Activated naive CD8-positive, alpha-beta T cell treated with anti-CD3 and anti-CD28 coated beads for 36 hours (primary cell): ENCODE data around the gene HSPA1A. TPM values are rescaled to one million over a fixed set of nuclear protein-coding genes. Genes with fewer than 3 reads are reported as not detected.
A peak's percentile ranks its signal among the peaks of the same experiment; 100 is the strongest.
"Not testable (repeated sequence)": the region's sequence is repeated elsewhere in the genome, so short reads cannot be mapped to it uniquely, and the experiment has no call there.

Experiments
- DNase-seq: peaks from one replicate; pipeline ENCODE4 v3.0.0; 2021
- H3K27ac Mint-ChIP-seq: one replicate; pipeline ENCODE4 v1.8.0; 2022; ENCODE audit warnings: mild to moderate bottlenecking, moderate library complexity, mixed read lengths
- H3K27me3 Mint-ChIP-seq: one replicate; pipeline ENCODE4 v1.8.0; 2022; ENCODE audit warnings: mild to moderate bottlenecking, mixed read lengths
- H3K36me3 Mint-ChIP-seq: one replicate; pipeline ENCODE4 v1.8.0; 2021; ENCODE audit warnings: mild to moderate bottlenecking, mixed read lengths
- H3K4me1 Mint-ChIP-seq: one replicate; pipeline ENCODE4 v1.8.0; 2021; ENCODE audit warnings: mixed read lengths
- H3K4me3 Mint-ChIP-seq: one replicate; pipeline ENCODE4 v1.8.0; 2022; ENCODE audit warnings: mild to moderate bottlenecking, moderate library complexity, mixed read lengths
- H3K9me3 Mint-ChIP-seq: one replicate; pipeline ENCODE4 v1.8.0; 2022; ENCODE audit warnings: mixed read lengths
- total RNA-seq, 2 experiments: library from RNA; stranded (reverse); gene quantifications; one replicate each; pipeline ENCODE4 v1.2.3, GENCODE V29; 2021

The HSPA1A gene
- total RNA-seq, 2 experiments from 2014 or later, result 24.3 to 24.8 TPM

GRCh38 chr6:31851980-31852718 is 36.8 kb downstream of the HSPA1A start:
- not testable (repeated sequence) for H3K27ac Mint-ChIP-seq, H3K9me3 Mint-ChIP-seq, H3K4me3 Mint-ChIP-seq, DNase-seq, H3K27me3 Mint-ChIP-seq, H3K36me3 Mint-ChIP-seq, H3K4me1 Mint-ChIP-seq

- DNase-seq, H3K9me3 Mint-ChIP-seq, H3K27ac Mint-ChIP-seq, H3K36me3 Mint-ChIP-seq, H3K4me1 Mint-ChIP-seq, H3K27me3 Mint-ChIP-seq, H3K4me3 Mint-ChIP-seq: not testable (repeated sequence)
Measured at GRCh38 chr6:31857774-31858173, 42.4 kb downstream of the HSPA1A start.

GRCh38 chr6:31858707-31859106 is 43.4 kb downstream of the HSPA1A start:
- Mint-ChIP-seq H3K4me3 (no peak overlapping the region), H3K36me3 (peaks cover 7% of the 10 kb centered on the region), H3K9me3 (no peaks in the 10 kb centered on the region), H3K27ac (no peak overlapping the region), H3K4me1 (peaks cover 15% of the 10 kb centered on the region), H3K27me3 (no peaks in the 10 kb centered on the region)
- no peak for DNase-seq

- H3K9me3 Mint-ChIP-seq, result no peaks in the 10 kb centered on the region
- H3K27ac Mint-ChIP-seq, result no peak overlapping the region
- H3K4me1 Mint-ChIP-seq, result peaks cover 20% of the 10 kb centered on the region
- H3K27me3 Mint-ChIP-seq, result no peaks in the 10 kb centered on the region
- H3K36me3 Mint-ChIP-seq, result peaks cover 7% of the 10 kb centered on the region
- no peak overlapping the region for H3K4me3 Mint-ChIP-seq
- DNase-seq, result no peak
Measured at GRCh38 chr6:31859923-31860322, 44.6 kb downstream of the HSPA1A start.

GRCh38 chr6:31860349-31860748 is 45.0 kb downstream of the HSPA1A start:
- no peak for DNase-seq
- H3K36me3 Mint-ChIP-seq, result peaks cover 7% of the 10 kb centered on the region
- H3K4me3 Mint-ChIP-seq, result no peak overlapping the region
- H3K27me3 Mint-ChIP-seq, result no peaks in the 10 kb centered on the region
- peaks cover 22% of the 10 kb centered on the region for H3K4me1 Mint-ChIP-seq
- H3K27ac Mint-ChIP-seq, result no peak overlapping the region
- no peaks in the 10 kb centered on the region for H3K9me3 Mint-ChIP-seq

- H3K9me3 Mint-ChIP-seq, result no peaks in the 10 kb centered on the region
- peaks cover 7% of the 10 kb centered on the region for H3K36me3 Mint-ChIP-seq
- no peaks in the 10 kb centered on the region for H3K27me3 Mint-ChIP-seq
- peaks cover 22% of the 10 kb centered on the region for H3K4me1 Mint-ChIP-seq
- no peak overlapping the region for H3K27ac Mint-ChIP-seq
- H3K4me3 Mint-ChIP-seq, result peak overlapping the region; percentile 7
- DNase-seq, result no peak
Measured at GRCh38 chr6:31861150-31861549, 45.8 kb downstream of the HSPA1A start.

- Mint-ChIP-seq H3K4me1 (peaks cover 22% of the 10 kb centered on the region), H3K36me3 (peaks cover 7% of the 10 kb centered on the region), H3K9me3 (no peaks in the 10 kb centered on the region), H3K27ac (peak overlapping the region; percentile 93), H3K4me3 (peak overlapping the region; percentile 92), H3K27me3 (no peaks in the 10 kb centered on the region)
- no peak for DNase-seq
Measured at GRCh38 chr6:31861919-31862343, 46.6 kb downstream of the HSPA1A start.

- Mint-ChIP-seq H3K36me3 (peaks cover 5% of the 10 kb centered on the region), H3K9me3 (no peaks in the 10 kb centered on the region), H3K4me3 (peak within 1 kb of the TSS; percentile 92), H3K27ac (peak within 1 kb of the TSS; percentile 93), H3K27me3 (no peaks in the 10 kb centered on the region), H3K4me1 (peaks cover 22% of the 10 kb centered on the region)
- peak; percentile 99 for DNase-seq
Measured at GRCh38 chr6:31862344-31863235, 47.2 kb downstream of the HSPA1A start, which contains the start of gene NEU1. Gene NEU1 (minus strand): TSS chr6:31862821. CDS start chr6:31862776, 45 bp downstream.

- not testable (repeated sequence) for DNase-seq, H3K27me3 Mint-ChIP-seq, H3K9me3 Mint-ChIP-seq, H3K36me3 Mint-ChIP-seq
- H3K4me3 Mint-ChIP-seq, result peak overlapping the region; percentile 92
- peaks cover 22% of the 10 kb centered on the region for H3K4me1 Mint-ChIP-seq
- H3K27ac Mint-ChIP-seq, result peak overlapping the region; percentile 93
Measured at GRCh38 chr6:31864123-31864562, 48.8 kb downstream of the HSPA1A start.

- no peak for DNase-seq
- H3K36me3 Mint-ChIP-seq, result peaks cover 2% of the 10 kb centered on the region
- peaks cover 22% of the 10 kb centered on the region for H3K4me1 Mint-ChIP-seq
- H3K27ac Mint-ChIP-seq, result no peak overlapping the region
- H3K4me3 Mint-ChIP-seq, result no peak overlapping the region
- no peaks in the 10 kb centered on the region for H3K27me3 Mint-ChIP-seq
- no peaks in the 10 kb centered on the region for H3K9me3 Mint-ChIP-seq
Measured at GRCh38 chr6:31864818-31865204, 49.5 kb downstream of the HSPA1A start.

- H3K4me1 Mint-ChIP-seq, result peaks cover 22% of the 10 kb centered on the region
- no peak overlapping the region for H3K4me3 Mint-ChIP-seq
- H3K9me3 Mint-ChIP-seq, result no peaks in the 10 kb centered on the region
- peaks cover 2% of the 10 kb centered on the region for H3K36me3 Mint-ChIP-seq
- H3K27ac Mint-ChIP-seq, result no peak overlapping the region
- DNase-seq, result no peak
- no peaks in the 10 kb centered on the region for H3K27me3 Mint-ChIP-seq
Measured at GRCh38 chr6:31865205-31866118, 50.1 kb downstream of the HSPA1A start.

Other genes starting within 250 kb of the HSPA1A start
- gene LTA, start 243.3 kb upstream of the HSPA1A start, total RNA-seq, result 100 to 1,000 TPM; 328 to 335 TPM
- gene TNF, start 240.0 kb upstream of the HSPA1A start, total RNA-seq, result 100 to 1,000 TPM; 114 to 115 TPM
- gene LTB, start 233.1 kb upstream of the HSPA1A start, total RNA-seq, result 100 to 1,000 TPM; 273 TPM
- 10 to 100 TPM; 29.1 TPM for gene LST1, start 229.3 kb upstream of the HSPA1A start, total RNA-seq
- gene NCR3, start 222.5 kb upstream of the HSPA1A start, total RNA-seq, result 10 to 100 TPM; 28.7 to 31.2 TPM
- 100 to 1,000 TPM; 150 to 157 TPM for gene AIF1, start 200.3 kb upstream of the HSPA1A start, total RNA-seq
- gene PRRC2A, start 194.8 kb upstream of the HSPA1A start, total RNA-seq, result 100 to 1,000 TPM; 244 to 252 TPM
- 100 to 1,000 TPM; 244 to 246 TPM for gene BAG6, start 162.9 kb upstream of the HSPA1A start, total RNA-seq
- gene APOM, start 159.6 kb upstream of the HSPA1A start, total RNA-seq, result 1 to 10 TPM; 5.1 to 5.7 TPM
- 10 to 100 TPM; 10.8 to 11.1 TPM for gene C6orf47, start 154.8 kb upstream of the HSPA1A start, total RNA-seq
- gene GPANK1, start 150.5 kb upstream of the HSPA1A start, total RNA-seq, result 10 to 100 TPM; 33.3 to 37.0 TPM
- gene CSNK2B, start 149.5 kb upstream of the HSPA1A start, total RNA-seq, result 100 to 1,000 TPM; 297 to 307 TPM
- gene LY6G5B, start 145.6 kb upstream of the HSPA1A start, total RNA-seq, result 10 to 100 TPM; 17.6 to 21.4 TPM
- 1 to 10 TPM; 2.3 to 2.4 TPM for gene LY6G5C, start 134.5 kb upstream of the HSPA1A start, total RNA-seq
- gene ABHD16A, start 112.2 kb upstream of the HSPA1A start, total RNA-seq, result 10 to 100 TPM; 33.3 to 35.8 TPM
- not detected for gene LY6G6F, start 108.7 kb upstream of the HSPA1A start, total RNA-seq
- not detected for gene LY6G6D, start 100.2 kb upstream of the HSPA1A start, total RNA-seq
- gene LY6G6C, start 93.8 kb upstream of the HSPA1A start, total RNA-seq, result not detected
- under 1 TPM; 0.16 to 0.56 TPM for gene MPIG6B, start 92.2 kb upstream of the HSPA1A start, total RNA-seq
- gene DDAH2, start 86.2 kb upstream of the HSPA1A start, total RNA-seq, result 1 to 10 TPM; 3.5 to 3.8 TPM
- gene CLIC1, start 79.0 kb upstream of the HSPA1A start, total RNA-seq, result 100 to 1,000 TPM; 328 to 329 TPM
- 10 to 100 TPM; 48.1 to 53.4 TPM for gene MSH5, start 75.5 kb upstream of the HSPA1A start, total RNA-seq
- gene SAPCD1, start 52.9 kb upstream of the HSPA1A start, total RNA-seq, result 1 to 10 TPM; 7.6 to 9.5 TPM
- gene VWA7, start 38.2 kb upstream of the HSPA1A start, total RNA-seq, result 1 to 10 TPM; 1.6 to 1.7 TPM
- 100 to 1,000 TPM; 176 to 181 TPM for gene VARS1, start 19.8 kb upstream of the HSPA1A start, total RNA-seq
- 100 to 1,000 TPM; 145 TPM for gene LSM2, start 8.6 kb upstream of the HSPA1A start, total RNA-seq
- gene HSPA1L, start 260 bp upstream of the HSPA1A start, total RNA-seq, result 1 to 10 TPM; 1.2 to 1.5 TPM
- gene HSPA1B, start 12.2 kb downstream of the HSPA1A start, total RNA-seq, result 10 to 100 TPM; 21.6 to 24.3 TPM
- gene NEU1, start 47.3 kb downstream of the HSPA1A start, total RNA-seq, result 10 to 100 TPM; 12.4 to 12.9 TPM
- gene SLC44A4, start 63.5 kb downstream of the HSPA1A start, total RNA-seq, result under 1 TPM in 1 of 2 experiments, not detected in 1; 0.30 TPM
- 10 to 100 TPM; 63.4 to 64.0 TPM for gene EHMT2, start 82.2 kb downstream of the HSPA1A start, total RNA-seq
- gene ZBTB12, start 86.5 kb downstream of the HSPA1A start, total RNA-seq, result 1 to 10 TPM; 3.1 to 3.2 TPM
- gene C2, start 112.2 kb downstream of the HSPA1A start, total RNA-seq, result 1 to 10 TPM in 1 of 2 experiments, under 1 TPM in 1; 0.42 to 1.6 TPM
- under 1 TPM; 0.52 to 0.82 TPM for gene CFB, start 130.6 kb downstream of the HSPA1A start, total RNA-seq
- 10 to 100 TPM; 73.8 to 75.5 TPM for gene NELFE, start 143.4 kb downstream of the HSPA1A start, total RNA-seq
- 10 to 100 TPM; 84.6 to 90.9 TPM for gene SKIC2, start 143.6 kb downstream of the HSPA1A start, total RNA-seq
- gene DXO, start 156.6 kb downstream of the HSPA1A start, total RNA-seq, result 10 to 100 TPM; 15.6 to 16.3 TPM
- 1 to 10 TPM; 2.2 to 3.2 TPM for gene C4A, start 166.5 kb downstream of the HSPA1A start, total RNA-seq
- gene C4B, start 199.3 kb downstream of the HSPA1A start, total RNA-seq, result 1 to 10 TPM; 3.0 to 4.0 TPM
- under 1 TPM in 1 of 2 experiments, not detected in 1; 0.12 TPM for gene CYP21A2, start 222.9 kb downstream of the HSPA1A start, total RNA-seq